Colon (tissue), 2 donors: Measurements from ENCODE around the gene MRAS.
"Not testable (repeated sequence)": the region's sequence is repeated elsewhere in the genome, so short reads cannot be mapped to it uniquely, and the experiment has no call there.

Experiments used
- FAIRE-seq: peaks from 2 replicates; lab custom pipeline; 2012; peaks lifted over from hg19 to GRCh38; lab: Jason Lieb, UNC
- donor health status: control.
- donor health status: control.

The MRAS gene

GRCh38 chr3:138423316-138423715 is 74.9 kb downstream of the MRAS start:
- FAIRE-seq = no peak

DNA sequence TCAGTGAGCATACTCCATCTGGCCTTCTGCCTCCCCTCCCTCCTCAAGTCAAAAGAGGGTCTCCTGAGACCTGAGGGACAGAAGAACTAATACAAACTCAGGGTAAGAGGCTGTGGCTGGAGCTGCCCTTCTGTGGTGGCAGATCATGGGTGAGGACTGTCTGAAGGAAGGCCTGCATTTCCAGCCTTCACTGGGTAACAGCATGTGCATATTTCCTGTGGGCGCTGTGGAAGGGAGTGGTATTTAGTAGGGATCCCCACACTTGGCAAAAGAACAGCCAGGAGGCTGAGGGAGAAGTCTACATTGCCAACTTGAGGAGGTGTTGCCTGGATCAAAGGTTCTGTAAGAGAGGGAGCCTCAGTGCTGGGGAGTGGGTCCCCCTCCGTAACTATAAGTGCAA is 75.9 kb downstream of the MRAS start:
- no peak for FAIRE-seq

GRCh38 chr3:138426211-138426610 is 77.8 kb downstream of the MRAS start:
- FAIRE-seq = no peak

DNA sequence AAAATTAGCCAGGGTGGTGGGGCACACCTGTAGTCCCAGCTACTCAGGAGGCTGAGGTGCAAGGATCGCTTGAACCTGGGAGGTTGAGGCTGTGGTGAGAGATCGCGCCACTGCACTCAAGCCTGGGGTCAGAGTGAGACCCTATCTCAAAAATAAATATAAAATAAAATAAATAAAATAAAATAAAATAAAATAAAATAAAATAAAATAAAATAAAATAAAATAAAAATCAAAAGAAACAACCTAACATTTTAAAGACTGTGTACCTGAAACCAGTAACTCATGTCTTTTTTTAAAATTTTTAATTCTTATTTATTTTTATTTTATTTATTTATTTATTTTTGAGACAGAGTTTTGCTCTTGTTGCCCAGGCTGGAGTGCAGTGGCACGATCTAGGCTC is 78.4 kb downstream of the MRAS start:
- not testable (repeated sequence) for FAIRE-seq

DNA sequence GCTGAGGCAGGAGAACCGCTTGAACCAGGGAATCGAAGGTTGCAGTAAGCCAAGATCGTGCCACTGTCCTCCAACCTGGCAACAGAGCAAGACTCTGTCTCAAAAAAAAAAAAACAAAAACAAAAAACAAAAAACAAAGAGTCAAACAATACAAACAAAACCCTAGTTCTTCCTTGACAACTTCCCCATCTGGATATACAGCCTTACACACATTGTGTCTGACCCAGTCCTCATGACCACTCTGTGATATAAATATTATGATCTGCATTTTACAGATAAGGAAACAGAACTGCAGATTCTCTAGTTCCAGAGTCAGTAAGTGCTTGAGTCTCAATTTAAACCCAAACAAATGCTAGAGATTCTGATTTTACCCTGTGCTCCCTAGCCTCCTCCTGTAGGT is 81.3 kb downstream of the MRAS start:
- no peak for FAIRE-seq

DNA sequence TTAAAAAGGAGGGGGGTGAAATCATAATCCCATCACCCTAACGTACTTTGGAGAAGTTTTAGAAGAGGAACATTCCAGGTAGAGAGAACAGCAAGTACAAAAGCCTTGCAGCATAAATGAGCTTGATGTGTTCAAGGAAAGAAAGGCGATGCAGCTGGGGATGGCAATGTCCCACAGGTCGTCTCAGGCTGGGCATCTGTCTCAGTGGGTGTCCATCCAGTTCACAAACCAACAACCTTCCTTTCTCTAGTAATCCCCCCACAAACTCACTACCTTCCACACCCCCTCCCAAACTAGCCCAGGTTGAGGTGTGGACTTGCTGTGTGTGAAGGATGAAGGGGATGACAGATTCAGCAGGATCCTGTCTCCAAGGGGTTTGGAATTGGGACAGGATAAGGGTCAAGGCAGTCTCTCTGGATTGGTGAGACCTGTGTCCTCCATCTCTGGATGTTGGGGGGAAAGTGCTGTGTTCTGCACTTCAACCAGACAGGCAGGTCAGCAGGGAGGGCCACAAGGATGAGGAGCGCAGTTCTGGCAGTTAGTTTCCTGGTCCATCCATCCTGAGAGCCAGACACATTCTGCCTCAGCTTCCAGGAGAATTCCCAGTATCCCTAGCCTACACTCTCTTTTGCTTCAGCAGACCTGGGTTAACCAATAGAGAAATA is 84.3 kb downstream of the MRAS start:
- no peak for FAIRE-seq

DNA sequence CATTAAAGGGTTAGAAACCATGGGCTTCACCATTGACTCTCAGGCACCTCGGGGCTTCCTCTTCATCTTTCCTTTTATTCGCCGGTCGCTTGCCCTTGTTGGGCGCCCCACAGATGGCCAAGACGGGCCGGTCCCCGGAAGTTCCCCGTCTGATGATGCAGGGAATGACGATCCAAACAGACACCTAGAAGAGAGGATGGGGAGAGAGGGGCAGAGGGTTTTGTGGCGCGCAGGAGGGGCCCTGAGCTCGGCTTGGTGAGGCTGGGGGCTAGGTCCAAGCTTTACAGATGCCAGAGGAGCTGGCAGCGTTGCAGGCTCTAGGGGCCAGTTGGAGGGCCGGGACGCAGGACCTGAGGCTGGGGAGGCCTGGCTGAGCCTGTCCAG is 85.5 kb downstream of the MRAS start:
- FAIRE-seq = no peak

GRCh38 chr3:138434276-138434874 is 86.0 kb downstream of the MRAS start, which contains the start of gene ESYT3:
Gene ESYT3 (plus strand): TSS chr3:138434616. CDS start chr3:138434799, 183 bp downstream.
- no peak for FAIRE-seq

DNA sequence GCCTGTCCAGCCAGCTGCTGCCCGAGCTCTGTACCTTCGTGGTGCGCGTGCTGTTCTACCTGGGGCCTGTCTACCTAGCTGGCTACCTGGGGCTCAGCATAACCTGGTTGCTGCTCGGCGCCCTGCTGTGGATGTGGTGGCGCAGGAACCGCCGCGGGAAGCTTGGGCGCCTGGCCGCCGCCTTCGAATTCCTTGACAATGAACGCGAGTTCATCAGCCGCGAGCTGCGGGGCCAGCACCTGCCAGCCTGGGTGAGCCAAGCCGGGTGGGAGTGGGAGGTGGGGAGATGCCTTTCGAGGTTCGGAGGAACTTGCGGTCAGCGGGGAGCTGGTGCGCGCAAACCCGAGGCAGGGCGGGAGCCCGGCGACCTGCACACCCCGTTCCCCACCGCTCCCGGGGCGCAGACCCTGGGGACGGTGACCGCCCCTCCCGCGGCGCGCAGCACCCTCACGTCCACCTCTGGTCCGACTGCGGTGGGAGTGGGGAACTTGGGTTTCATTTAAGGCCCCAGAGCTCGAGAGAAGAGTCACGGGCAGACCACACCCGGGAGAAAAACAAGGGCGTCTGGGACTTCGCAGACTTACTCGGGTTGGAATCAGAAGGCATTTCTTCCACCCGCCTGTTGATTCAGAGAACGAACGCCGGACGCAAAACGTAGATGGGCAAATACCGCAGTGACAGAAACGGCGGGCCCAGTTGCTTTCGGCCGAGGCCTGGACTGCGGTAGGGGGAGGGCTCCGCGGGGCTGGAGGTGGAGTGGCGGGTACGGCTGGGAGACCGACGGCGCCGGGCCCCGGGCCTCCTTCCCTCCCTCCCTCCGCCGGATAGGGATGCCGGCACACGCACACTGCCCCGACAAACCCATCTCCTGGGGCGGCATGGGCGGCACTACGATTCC is 86.7 kb downstream of the MRAS start:
- no peak for FAIRE-seq

GRCh38 chr3:138435840-138436239 is 87.5 kb downstream of the MRAS start:
- no peak for FAIRE-seq

- no peak for FAIRE-seq
These were observed 88.9 kb downstream of the MRAS start for GRCh38 chr3:138437281-138437680.

- no peak for FAIRE-seq
These were observed 90.5 kb downstream of the MRAS start for GRCh38 chr3:138438896-138439295.

- no peak for FAIRE-seq
These were observed 91.3 kb downstream of the MRAS start for GRCh38 chr3:138439646-138440045.

DNA sequence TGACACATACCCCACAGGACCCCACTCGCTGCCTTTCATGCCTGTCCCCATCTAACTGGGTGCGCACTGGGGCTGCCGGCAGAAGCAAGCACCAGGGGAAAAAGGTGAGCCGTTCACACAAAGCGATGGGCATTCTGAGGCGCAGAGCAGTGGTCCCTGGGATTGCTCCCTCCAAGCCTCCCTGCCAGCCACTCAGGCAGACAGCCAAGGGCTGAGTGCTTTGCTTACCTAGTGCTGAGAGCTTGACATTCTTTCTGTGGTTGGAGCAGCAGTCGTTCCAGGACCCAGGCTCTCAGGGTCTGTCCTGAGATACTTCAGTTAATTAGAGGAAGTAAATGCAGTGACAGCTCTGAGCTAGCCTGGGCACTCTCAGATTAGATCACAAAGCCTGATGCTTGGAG is 91.7 kb downstream of the MRAS start:
- FAIRE-seq = no peak

GRCh38 chr3:138440596-138440995 is 92.2 kb downstream of the MRAS start:
- no peak for FAIRE-seq

GRCh38 chr3:138441256-138441655 is 92.9 kb downstream of the MRAS start:
- no peak for FAIRE-seq

- FAIRE-seq = no peak
These were observed 93.4 kb downstream of the MRAS start for GRCh38 chr3:138441742-138442141.

DNA sequence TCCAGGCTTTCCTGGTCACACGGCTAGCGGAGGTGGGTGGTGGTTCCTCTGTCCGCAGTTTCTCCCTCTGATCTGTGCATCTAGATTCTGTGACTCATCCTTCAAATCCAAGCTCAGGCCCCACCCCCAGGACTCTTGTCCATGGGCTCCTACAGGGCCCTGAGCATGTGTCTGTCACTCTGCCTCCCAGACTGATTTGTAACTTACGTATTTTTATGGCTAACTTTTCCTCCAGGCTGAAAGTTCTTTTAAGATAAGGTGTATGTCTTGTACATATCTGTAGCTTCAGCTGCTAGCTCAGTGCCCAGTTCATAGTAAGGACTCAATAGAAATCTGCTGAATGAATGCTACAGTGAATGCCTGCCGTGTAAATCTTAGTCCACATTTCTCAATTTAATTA is 94.1 kb downstream of the MRAS start:
- no peak for FAIRE-seq

DNA sequence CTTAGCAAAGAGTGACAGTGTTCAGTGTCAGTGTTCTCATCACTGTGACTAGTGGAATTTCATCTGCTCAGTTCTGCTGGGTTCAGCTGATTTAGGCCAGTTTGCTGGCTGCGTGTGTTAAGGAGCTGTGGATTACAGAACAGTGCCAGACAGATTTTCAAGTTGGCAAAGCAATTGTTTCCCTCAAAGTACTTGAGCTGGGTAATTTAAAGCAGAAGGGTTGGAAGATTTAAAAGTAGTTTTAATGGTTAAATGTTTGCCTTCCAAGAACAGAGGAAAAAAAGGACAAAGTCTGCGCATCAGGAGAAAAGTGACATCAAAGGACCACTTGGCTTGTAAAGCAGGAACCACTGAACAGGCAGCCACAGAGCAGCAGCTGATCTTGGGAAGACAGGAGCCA is 94.7 kb downstream of the MRAS start:
- no peak for FAIRE-seq

GRCh38 chr3:138443521-138444503 is 95.4 kb downstream of the MRAS start:
- no peak for FAIRE-seq

GRCh38 chr3:138445236-138445635 is 96.9 kb downstream of the MRAS start:
- no peak for FAIRE-seq

DNA sequence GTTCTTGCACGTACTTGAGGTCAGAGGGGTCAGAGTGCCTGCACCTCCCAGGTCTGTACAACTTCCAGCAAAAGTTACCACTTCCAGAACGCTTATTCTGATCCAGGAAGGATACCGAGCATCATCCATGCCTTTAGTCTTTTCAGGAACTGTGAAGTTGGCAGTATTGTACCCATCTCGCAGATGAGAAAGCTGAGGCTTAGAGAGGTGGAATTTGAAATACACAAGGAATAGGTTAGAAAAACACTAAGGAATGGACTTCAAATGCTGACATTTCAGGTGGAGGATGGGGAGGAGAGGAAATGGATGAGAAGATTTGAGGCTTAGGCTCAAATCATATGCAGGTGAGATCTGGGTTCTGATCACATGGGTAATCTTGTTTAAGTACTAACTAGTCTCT is 97.3 kb downstream of the MRAS start:
- FAIRE-seq = no peak
